LNCaP clone FGC (cell line): ENCODE measurements around the gene LDLRAD4.

ENCODE experiments used
- DNase-seq: peaks from one replicate; pipeline ENCODE4 v3.0.0-alpha.2; 2011; ENCODE audit warnings: low read depth
- H3K4me3 ChIP-seq: 2 replicates; pipeline ENCODE4 v1.5.1; 2011; ENCODE audit warnings: mild to moderate bottlenecking, low read depth, low read length, control low read depth
- CTCF ChIP-seq: IDR thresholded peaks from 2 replicates; pipeline ENCODE4 v1.5.1; 2012; ENCODE audit warnings: mild to moderate bottlenecking; ENCODE audit not compliant: control insufficient read depth, insufficient read depth; ENCODE audit errors: extremely low read depth

Gene LDLRAD4

GRCh38 chr18:13538630-13539029 lies 320.1 kb downstream of the LDLRAD4 start:
- no peak for DNase-seq
- no peak overlapping the region for H3K4me3 ChIP-seq
- no peak for TF ChIP-seq CTCF

DNA sequence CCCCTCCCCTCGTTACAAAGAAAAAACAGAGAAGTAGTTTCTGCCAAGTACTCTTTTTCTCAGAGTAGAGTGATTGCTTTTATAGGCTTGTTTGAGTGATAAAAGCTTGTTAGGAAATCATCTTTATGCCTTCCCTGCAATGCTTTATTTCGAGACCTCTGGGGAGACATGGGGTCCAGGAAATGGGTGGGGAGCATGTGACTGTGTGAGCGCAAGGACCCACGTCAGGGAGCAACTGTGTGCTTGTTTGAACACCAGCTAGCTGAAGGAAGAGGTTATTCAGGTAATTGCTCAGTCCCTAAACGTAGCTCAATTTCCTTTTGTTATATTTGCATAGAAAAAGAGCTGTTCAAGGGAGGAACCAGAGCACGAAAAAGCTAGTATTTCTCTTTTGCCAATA lies 320.5 kb downstream of the LDLRAD4 start:
- no peak for DNase-seq
- TF ChIP-seq CTCF, result no peak
- no peak overlapping the region for H3K4me3 ChIP-seq

DNA sequence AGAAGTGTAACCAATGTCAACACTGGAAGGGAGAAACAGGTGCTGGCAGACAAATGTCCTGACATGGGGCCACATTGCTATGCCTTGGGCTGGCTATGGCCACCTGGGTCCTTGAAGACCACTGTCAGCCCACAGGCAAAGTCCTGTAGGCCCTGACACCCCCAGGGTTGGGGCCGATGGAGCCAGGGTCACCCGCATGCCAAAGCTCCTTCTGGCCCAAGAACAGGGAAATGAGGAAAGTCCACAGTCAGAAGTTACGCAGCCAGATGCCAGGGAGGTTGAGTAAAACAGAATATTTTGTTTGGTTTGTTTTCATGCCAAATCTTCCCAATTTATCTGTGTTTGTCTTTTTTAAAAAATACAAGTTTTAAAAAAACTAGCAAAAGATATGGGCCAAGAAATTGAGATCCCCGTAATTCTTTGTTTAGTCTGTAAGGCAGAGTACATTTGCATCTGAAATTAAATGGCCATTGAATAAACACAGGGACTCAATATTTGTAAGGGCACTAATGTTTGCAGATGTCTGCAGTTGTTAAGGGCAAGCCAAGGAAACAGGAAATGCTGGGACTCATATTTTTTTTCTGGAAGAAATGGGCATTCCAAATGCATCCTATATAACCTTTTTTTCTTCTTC lies 321.4 kb downstream of the LDLRAD4 start:
- H3K4me3 ChIP-seq, result no peak overlapping the region
- DNase-seq, result peak; percentile 77
- no peak for TF ChIP-seq CTCF

DNA sequence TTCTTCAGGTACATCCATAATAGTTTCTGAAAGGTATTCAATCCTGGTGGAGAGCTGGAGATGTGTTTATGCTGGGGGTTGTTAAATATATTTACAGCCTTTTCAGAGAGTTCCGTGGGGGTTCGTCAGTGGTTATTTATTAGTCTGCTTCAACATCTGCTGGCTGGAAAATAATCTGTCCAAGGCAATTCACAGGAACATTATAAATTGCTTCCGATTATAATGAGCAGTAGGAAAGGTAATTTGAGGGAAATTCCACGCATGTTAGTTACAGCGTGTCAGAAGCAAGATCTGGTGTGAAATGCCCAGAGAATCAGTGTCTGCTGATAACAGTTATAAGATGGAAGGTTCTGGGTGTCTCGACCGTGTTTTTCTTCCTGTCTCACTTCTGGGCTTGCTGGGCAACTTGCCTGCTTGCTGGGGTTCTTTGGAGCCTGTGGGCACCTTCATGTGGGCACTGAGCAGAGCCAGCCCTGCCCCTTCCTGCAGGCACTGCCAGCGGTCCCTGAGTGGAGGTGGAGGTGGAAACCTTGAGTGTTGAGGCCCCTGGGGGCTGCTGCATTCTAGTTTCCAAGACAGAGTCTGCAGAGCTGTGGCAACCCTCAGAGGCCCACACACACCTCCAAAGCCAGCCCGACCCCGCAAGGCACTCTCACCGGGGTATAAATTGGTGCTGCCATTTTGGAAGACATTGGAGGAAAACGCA lies 322.1 kb downstream of the LDLRAD4 start:
- DNase-seq, result no peak
- no peak for TF ChIP-seq CTCF
- H3K4me3 ChIP-seq, result no peak overlapping the region

DNA sequence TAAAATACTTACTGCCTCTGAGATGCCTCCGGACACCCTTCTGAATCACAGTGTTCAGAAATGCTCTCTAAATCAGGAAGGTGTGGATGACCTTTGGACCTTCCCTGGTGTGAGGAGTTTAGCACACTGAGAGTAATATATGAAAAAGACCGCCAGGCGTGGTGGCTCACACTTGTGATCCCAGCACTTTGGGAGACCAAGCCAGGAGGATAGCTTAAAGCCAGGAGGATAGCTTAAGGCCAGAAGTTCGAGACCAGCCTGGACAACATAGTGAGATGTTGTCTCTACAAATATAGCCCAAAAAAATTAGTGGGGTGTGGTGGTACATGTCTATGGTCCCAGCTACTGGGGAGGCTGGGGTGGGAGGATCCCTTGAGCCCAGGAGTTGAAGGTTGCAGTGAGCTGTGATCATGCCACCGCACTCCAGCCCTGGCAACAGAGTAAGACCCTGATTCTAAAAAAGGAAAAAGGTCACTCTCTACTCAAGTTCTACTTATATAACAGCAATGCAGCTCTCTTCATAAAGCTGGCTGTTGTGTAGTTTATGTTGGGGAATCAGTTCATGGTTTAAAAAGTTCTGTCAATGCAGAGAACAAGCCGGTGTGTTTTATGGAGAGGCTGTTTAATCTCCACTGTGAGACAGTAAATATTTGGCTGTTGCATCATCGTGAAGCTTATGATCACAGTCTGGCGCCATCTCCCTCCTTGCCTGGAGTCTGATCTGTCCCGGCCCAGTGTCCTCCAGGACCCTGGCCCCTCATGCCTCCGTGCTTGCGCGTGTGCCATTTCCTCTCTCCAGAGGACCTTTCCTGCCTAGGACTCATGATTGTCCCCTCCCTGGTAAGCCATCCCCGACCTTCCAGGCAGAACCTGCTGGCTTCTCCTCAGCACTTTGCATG lies 323.3 kb downstream of the LDLRAD4 start:
- peak; percentile 71 for DNase-seq
- no peak for TF ChIP-seq CTCF
- no peak overlapping the region for H3K4me3 ChIP-seq

DNA sequence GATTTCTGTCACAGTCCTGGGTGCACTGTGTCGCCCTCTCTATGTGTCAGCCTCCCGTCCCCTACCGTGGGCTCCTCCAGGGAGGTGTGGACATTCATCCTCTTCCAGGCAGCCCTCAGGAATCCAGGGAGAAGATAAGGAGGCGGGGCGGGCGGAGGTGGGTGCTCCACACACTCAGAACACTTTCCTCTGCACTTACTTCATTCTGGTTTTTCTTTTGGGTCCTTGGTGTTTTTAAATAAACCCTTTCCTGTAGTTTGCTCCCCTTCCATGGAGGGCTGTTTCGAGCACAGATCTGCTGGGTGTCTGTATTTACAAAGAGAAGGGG lies 323.9 kb downstream of the LDLRAD4 start:
- no peak for TF ChIP-seq CTCF
- DNase-seq, result no peak
- H3K4me3 ChIP-seq, result no peak overlapping the region
